ENCODE results near the gene SLC35G2. TPM values are rescaled to one million over a fixed set of nuclear protein-coding genes. Genes with fewer than 3 reads are reported as not detected.
"Not testable (repeated sequence)": the region's sequence is repeated elsewhere in the genome, so short reads cannot be mapped to it uniquely, and the experiment has no call there.

SLC35G2 gene
- polyA plus RNA-seq, 2 of the 4 experiments (the other 2 are of a cell fraction) = 17.2 to 34.8 TPM

DNA sequence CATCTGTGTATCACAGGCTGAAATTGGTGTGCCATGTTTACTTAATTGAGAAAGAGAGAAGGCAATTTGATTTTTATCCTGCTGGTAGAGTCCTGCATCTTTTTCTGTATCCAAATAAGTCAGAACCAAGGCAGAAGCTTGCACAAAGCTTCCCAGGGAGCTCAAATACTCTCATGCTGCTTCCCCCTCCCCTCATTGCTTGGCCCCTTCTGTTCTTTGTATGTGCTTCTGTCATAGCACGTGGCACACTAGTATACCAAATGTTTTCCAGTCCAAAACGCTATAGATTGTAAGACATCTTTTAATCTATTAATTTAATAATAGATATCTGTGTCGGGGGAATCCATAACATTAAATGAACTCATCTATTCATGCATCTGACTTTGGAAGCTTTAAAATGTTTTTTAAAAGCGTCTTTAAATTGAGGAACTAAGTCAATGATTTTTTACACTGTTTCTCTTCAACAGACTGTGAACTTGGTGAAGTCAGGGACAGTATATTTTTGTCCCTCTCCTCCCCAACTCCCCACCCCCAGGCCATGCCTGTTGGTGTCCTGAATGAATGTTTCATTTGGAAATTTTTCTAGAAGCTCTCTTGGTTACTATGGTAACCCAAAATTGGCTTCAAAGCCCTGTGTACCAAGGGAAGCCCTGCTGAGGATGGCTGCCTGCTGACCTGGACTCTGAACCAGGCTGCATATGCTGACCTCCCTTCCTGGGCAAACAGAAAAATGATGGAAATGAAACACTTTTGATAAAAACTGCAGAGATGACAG lies 26.2 kb upstream of the SLC35G2 start:
- ATAC-seq = no peak
- CTCF ChIA-PET = interaction anchor here (0.8 to 1.1 kb wide), 4 partner anchors 10 to 221 kb away, joined by 3 to 5 read pairs (median 3); partner anchors contain the start of gene STAG1
- no peak overlapping the region for H3K27ac ChIP-seq
- H3K4me2 ChIP-seq = no peak overlapping the region
- 34% methylated on average over 4 of the region's 4 CpGs for WGBS (ENCODE audit: missing lambda C conversion rate)
- DNase-seq (ENCODE audit: low read depth in 1 of 2, low spot score in 1 of 2) = no peak
- TF ChIP-seq EHF (CRISPR knock-in tag; IDR thresholded peaks at IDR 0.05) (no peak), RNF2 (IDR thresholded peaks at IDR 0.05; ENCODE audit: borderline replicate concordance, low read depth) (no peak), JUN (IDR thresholded peaks at IDR 0.05) (no peak), NR3C1 (IDR thresholded peaks at IDR 0.05) (no peak), RARB (CRISPR knock-in tag; IDR thresholded peaks at IDR 0.05) (no peak), ZSCAN20 (CRISPR knock-in tag; IDR thresholded peaks at IDR 0.05) (no peak), JUNB (IDR thresholded peaks at IDR 0.05) (no peak), POLR2AphosphoS2 (conservative IDR thresholded peaks at IDR 0.05; ENCODE audit: low read length) (no peak), ZC3H11A (IDR thresholded peaks at IDR 0.05) (no peak), CEBPB (IDR thresholded peaks at IDR 0.05) (no peak), TFCP2L1 (CRISPR knock-in tag; IDR thresholded peaks at IDR 0.05) (no peak), SMC3 (IDR thresholded peaks at IDR 0.05) (no peak), EP300 (IDR thresholded peaks at IDR 0.05) (no peak)
- TF ChIP-seq, protein P1, sequence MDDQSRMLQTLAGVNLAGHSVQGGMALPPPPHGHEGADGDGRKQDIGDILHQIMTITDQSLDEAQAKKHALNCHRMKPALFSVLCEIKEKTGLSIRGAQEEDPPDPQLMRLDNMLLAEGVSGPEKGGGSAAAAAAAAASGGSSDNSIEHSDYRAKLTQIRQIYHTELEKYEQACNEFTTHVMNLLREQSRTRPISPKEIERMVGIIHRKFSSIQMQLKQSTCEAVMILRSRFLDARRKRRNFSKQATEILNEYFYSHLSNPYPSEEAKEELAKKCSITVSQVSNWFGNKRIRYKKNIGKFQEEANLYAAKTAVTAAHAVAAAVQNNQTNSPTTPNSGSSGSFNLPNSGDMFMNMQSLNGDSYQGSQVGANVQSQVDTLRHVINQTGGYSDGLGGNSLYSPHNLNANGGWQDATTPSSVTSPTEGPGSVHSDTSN (IDR thresholded peaks at IDR 0.05) = no peak
- TF ChIP-seq, protein P2, sequence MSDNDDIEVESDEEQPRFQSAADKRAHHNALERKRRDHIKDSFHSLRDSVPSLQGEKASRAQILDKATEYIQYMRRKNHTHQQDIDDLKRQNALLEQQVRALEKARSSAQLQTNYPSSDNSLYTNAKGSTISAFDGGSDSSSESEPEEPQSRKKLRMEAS (IDR thresholded peaks at IDR 0.05) = no peak
- TF ChIP-seq, protein P3, sequence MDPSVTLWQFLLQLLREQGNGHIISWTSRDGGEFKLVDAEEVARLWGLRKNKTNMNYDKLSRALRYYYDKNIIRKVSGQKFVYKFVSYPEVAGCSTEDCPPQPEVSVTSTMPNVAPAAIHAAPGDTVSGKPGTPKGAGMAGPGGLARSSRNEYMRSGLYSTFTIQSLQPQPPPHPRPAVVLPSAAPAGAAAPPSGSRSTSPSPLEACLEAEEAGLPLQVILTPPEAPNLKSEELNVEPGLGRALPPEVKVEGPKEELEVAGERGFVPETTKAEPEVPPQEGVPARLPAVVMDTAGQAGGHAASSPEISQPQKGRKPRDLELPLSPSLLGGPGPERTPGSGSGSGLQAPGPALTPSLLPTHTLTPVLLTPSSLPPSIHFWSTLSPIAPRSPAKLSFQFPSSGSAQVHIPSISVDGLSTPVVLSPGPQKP (IDR thresholded peaks at IDR 0.05; ENCODE audit: low read depth, low read length) = no peak
- TF ChIP-seq, protein P4, sequence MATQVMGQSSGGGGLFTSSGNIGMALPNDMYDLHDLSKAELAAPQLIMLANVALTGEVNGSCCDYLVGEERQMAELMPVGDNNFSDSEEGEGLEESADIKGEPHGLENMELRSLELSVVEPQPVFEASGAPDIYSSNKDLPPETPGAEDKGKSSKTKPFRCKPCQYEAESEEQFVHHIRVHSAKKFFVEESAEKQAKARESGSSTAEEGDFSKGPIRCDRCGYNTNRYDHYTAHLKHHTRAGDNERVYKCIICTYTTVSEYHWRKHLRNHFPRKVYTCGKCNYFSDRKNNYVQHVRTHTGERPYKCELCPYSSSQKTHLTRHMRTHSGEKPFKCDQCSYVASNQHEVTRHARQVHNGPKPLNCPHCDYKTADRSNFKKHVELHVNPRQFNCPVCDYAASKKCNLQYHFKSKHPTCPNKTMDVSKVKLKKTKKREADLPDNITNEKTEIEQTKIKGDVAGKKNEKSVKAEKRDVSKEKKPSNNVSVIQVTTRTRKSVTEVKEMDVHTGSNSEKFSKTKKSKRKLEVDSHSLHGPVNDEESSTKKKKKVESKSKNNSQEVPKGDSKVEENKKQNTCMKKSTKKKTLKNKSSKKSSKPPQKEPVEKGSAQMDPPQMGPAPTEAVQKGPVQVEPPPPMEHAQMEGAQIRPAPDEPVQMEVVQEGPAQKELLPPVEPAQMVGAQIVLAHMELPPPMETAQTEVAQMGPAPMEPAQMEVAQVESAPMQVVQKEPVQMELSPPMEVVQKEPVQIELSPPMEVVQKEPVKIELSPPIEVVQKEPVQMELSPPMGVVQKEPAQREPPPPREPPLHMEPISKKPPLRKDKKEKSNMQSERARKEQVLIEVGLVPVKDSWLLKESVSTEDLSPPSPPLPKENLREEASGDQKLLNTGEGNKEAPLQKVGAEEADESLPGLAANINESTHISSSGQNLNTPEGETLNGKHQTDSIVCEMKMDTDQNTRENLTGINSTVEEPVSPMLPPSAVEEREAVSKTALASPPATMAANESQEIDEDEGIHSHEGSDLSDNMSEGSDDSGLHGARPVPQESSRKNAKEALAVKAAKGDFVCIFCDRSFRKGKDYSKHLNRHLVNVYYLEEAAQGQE (IDR thresholded peaks at IDR 0.05) = no peak
- no peak overlapping the region for H3K4me3 ChIP-seq
- POLR2A ChIA-PET = no interaction called here
- no peak for FAIRE-seq
- no peaks in the 10 kb centered on the region for H3K9me3 ChIP-seq
- H3K4me1 ChIP-seq = peaks cover 5% of the 10 kb centered on the region; the same call in 2 of the 3 replicates

DNA sequence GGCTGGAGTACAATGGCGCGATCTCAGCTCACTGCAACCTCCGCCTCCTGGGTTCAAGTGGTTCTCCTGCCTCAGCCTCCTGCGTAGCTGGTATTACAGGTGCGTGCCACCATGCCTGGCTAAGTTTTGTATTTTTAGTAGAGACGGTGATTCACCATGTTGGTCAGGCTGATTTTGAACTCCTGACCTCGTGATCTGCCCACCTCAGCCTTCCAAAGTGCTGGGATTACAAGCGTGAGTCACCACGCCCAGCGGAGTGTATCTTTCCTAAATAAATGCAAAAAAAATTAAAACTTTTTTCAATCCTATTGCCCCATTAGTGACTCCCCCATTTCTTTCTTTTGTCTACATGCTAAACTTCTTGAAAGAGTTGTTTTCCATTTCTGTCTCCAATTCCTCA lies 17.8 kb upstream of the SLC35G2 start:
- DNase-seq (ENCODE audit: low read depth in 1 of 2, low spot score in 1 of 2); H3K4me1 ChIP-seq; ATAC-seq; H3K4me2 ChIP-seq; POLR2A ChIA-PET; H3K4me3 ChIP-seq; H3K27ac ChIP-seq; FAIRE-seq; H3K9me3 ChIP-seq: not testable (repeated sequence)
- 80% methylated on average over 7 of the region's 10 CpGs for WGBS (ENCODE audit: missing lambda C conversion rate)
- CTCF ChIA-PET = interaction anchor here (0.6 kb wide), 1 partner anchor 49 kb away, joined by 3 read pairs; the partner anchor contains the start of gene STAG1
